HepG2 (cell line): ENCODE results near the gene OR2V2. TPM values are rescaled to one million over a fixed set of nuclear protein-coding genes. Genes with fewer than 3 reads are reported as not detected.

Experiments used
- ATAC-seq: fragments of 200-7000 bp; cut with Tn5 transposase; 3 replicates; pipeline ENCODE4 v1.9.1; 2020; ENCODE audit warnings: mild to moderate bottlenecking, moderate library complexity
- BruUV-seq: library from RNA; stranded (reverse); fragments of 400-500 nt; replicated peaks from 2 replicates; lab custom pipeline; 2021; lab: Mats Ljungman, UMichigan
- CTCF ChIA-PET: fragments of 300-600 bp; formaldehyde crosslinking; extraction: SDS; loops from one replicate; lab custom pipeline; 2021; ENCODE audit warnings: low total read pairs, inconsistent platforms, low intra/inter-chr PET ratio; lab: Yijun Ruan, JAX
- POLR2A ChIA-PET: fragments of 350-600 bp; sonication (Branson Sonifier 250); formaldehyde crosslinking; loops from one replicate; lab custom pipeline; 2020; ENCODE audit warnings: antibody characterized with exemption, inconsistent platforms; lab: Yijun Ruan, JAX
- DNase-seq: peaks from one replicate; pipeline ENCODE4 v3.0.0-alpha.2; 2015; ENCODE audit warnings: low spot score
- FAIRE-seq: peaks from 3 replicates; lab custom pipeline; 2011; peaks lifted over from hg19 to GRCh38; lab: Jason Lieb, UNC
- H2AFZ ChIP-seq: one replicate; pipeline ENCODE4 v1.6.1; 2011; ENCODE audit warnings: low read length, inconsistent platforms
- H3K27ac ChIP-seq: fragments of 300-600 bp; 3 replicates; pipeline ENCODE4 v1.8.0; 2011; ENCODE audit warnings: mixed run types, mild to moderate bottlenecking, mixed read lengths, low read length, inconsistent platforms; ENCODE audit not compliant: insufficient read depth; ENCODE audit errors: extremely low read length
- H3K27me3 ChIP-seq, 2 experiments: fragments of 200-600 bp in 1 of 2; 2 replicates in 1 of 2; 3 replicates in 1 of 2; pipeline versions ENCODE4 v1.6.0 to v1.8.0; 2011; ENCODE audit warnings: low read length in 2 of 2, mild to moderate bottlenecking in 2 of 2, moderate library complexity in 2 of 2, inconsistent platforms in 1 of 2; ENCODE audit not compliant: insufficient read depth in 2 of 2, control insufficient read depth in 1 of 2
- H3K36me3 ChIP-seq, 2 experiments: fragments of 200-600 bp in 1 of 2; replicated peaks in 1 of 2; 2 replicates in 1 of 2; 3 replicates in 1 of 2; pipeline versions ENCODE4 v1.5.1 to v1.8.0; 2011; ENCODE audit warnings: low read length in 2 of 2, inconsistent platforms in 1 of 2; ENCODE audit not compliant: insufficient read depth in 2 of 2, control insufficient read depth in 1 of 2
- H3K4me1 ChIP-seq: 2 replicates; pipeline ENCODE4 v1.5.1; 2012; ENCODE audit warnings: low read length, inconsistent platforms; ENCODE audit not compliant: insufficient read depth
- H3K4me2 ChIP-seq: 2 replicates; pipeline ENCODE4 v1.6.0; 2011; ENCODE audit warnings: low read depth, low read length, inconsistent platforms
- H3K4me3 ChIP-seq, 3 experiments: fragments of 200-600 bp in 1 of 3; sonication (generic), shearing (Covaris generic) in 1 of 3; replicated peaks in 1 of 3; 2 replicates each; pipeline ENCODE4 v1.5.1; 2011 to 2016; ENCODE audit warnings: low read length in 3 of 3, inconsistent platforms in 2 of 3, low read depth in 2 of 3, mild to moderate bottlenecking in 2 of 3, control low read depth in 1 of 3, mixed read lengths in 1 of 3; ENCODE audit not compliant: insufficient read depth in 1 of 3
- H3K79me2 ChIP-seq: one replicate; pipeline ENCODE4 v1.6.1; 2011; ENCODE audit warnings: low read length, inconsistent platforms; ENCODE audit not compliant: insufficient read depth
- H3K9ac ChIP-seq: 2 replicates; pipeline ENCODE4 v1.6.0; 2011; ENCODE audit warnings: mild to moderate bottlenecking, low read depth, low read length, inconsistent platforms; ENCODE audit not compliant: insufficient read depth
- H3K9me3 ChIP-seq: 2 replicates; pipeline ENCODE4 v1.5.1; 2012; ENCODE audit warnings: mild to moderate bottlenecking, low read length
- H4K20me1 ChIP-seq: 2 replicates; pipeline ENCODE4 v1.6.0; 2011; ENCODE audit warnings: inconsistent platforms, mild to moderate bottlenecking, low read length, moderate library complexity; ENCODE audit not compliant: insufficient read depth
- CREBL2 ChIP-seq: sonication (generic); formaldehyde crosslinking; IDR thresholded peaks from 2 replicates; pipeline ENCODE4 v1.8.1; 2023; ENCODE audit warnings: missing genetic modification reagents, mild to moderate bottlenecking, borderline replicate concordance
- DR1 ChIP-seq: sonication (generic); formaldehyde crosslinking; IDR thresholded peaks from 2 replicates; pipeline ENCODE4 v1.8.0; 2021; ENCODE audit warnings: mild to moderate bottlenecking, missing genetic modification reagents, inconsistent platforms
- IRX3 ChIP-seq: sonication (generic); formaldehyde crosslinking; IDR thresholded peaks from 2 replicates; pipeline ENCODE4 v1.8.1; 2023; ENCODE audit warnings: mild to moderate bottlenecking, low read depth, missing genetic modification reagents, borderline replicate concordance
- LRRFIP1 ChIP-seq: sonication (generic); formaldehyde crosslinking; conservative IDR thresholded peaks from 2 replicates; pipeline ENCODE4 v1.4.0; 2020; ENCODE audit warnings: missing genetic modification reagents
- MAFF ChIP-seq: IDR thresholded peaks from 2 replicates; pipeline ENCODE4 v1.6.1; 2011; ENCODE audit warnings: low read depth, low read length, improper control_type of control experiment
- MBNL3 ChIP-seq: fragments of 250-450 bp; sonication (Bioruptor Pico); conservative IDR thresholded peaks from 2 replicates; pipeline ENCODE4 v1.8.0; 2022; ENCODE audit warnings: mild to moderate bottlenecking, inconsistent platforms
- NR2C2 ChIP-seq: sonication (generic); formaldehyde crosslinking; IDR thresholded peaks from 2 replicates; pipeline ENCODE4 v1.4.0; 2020; ENCODE audit warnings: missing genetic modification reagents, mild to moderate bottlenecking, moderate library complexity, borderline replicate concordance
- TFDP1 ChIP-seq: IDR thresholded peaks from 2 replicates; pipeline ENCODE4 v1.6.1; 2016; ENCODE audit warnings: missing compliant biosample characterization, missing genetic modification reagents, borderline replicate concordance
- ZBTB43 ChIP-seq: sonication (generic); formaldehyde crosslinking; conservative IDR thresholded peaks from 2 replicates; pipeline ENCODE4 v1.4.0; 2020; ENCODE audit warnings: missing genetic modification reagents
- ZNF660 ChIP-seq: sonication (generic); formaldehyde crosslinking; IDR thresholded peaks from 2 replicates; pipeline ENCODE4 v1.5.1; 2020; ENCODE audit warnings: mild to moderate bottlenecking, low read depth, missing genetic modification reagents, borderline replicate concordance
- ZNF761 ChIP-seq: sonication (generic); formaldehyde crosslinking; conservative IDR thresholded peaks from 2 replicates; pipeline ENCODE4 v1.4.0; 2020; ENCODE audit warnings: mild to moderate bottlenecking, missing genetic modification reagents
- ZNF792 ChIP-seq: IDR thresholded peaks from 2 replicates; pipeline ENCODE4 v1.6.1; 2016
- WGBS: methylation state at CpG from one replicate; pipeline ENCODE4 v1.1.6; 2017; ENCODE audit warnings: low lambda C conversion rate; 5-methylcytosine and 5-hydroxymethylcytosine counted together
- in situ Hi-C: cut with HindIII; loops from 2 replicates; pipeline ENCODE4 v1.10.0; 2017; ENCODE audit warnings: low pct_unique_long_range_greater_than_20kb; ENCODE audit not compliant: extremely low pct_ligation_motif_present
- intact Hi-C: fragments of 100-400 bp; cut with micrococcal nuclease; formaldehyde crosslinking; loops from one replicate; pipeline ENCODE4 v1.10.0; 2022; ENCODE audit not compliant: unreplicated experiment
- polyA plus RNA-seq, 8 experiments: library from polyadenylated mRNA; depleted of rRNA in 3 of 8; stranded (reverse) in 7 of 8; unstranded in 1 of 8; fragments of >200 nt; fragmentation: Illumina TruSeq in 4 of 8; extraction: Trizol in 4 of 8; gene quantifications; 2 replicates each; pipeline versions ENCODE4 v1.2.1 to v1.2.3, GENCODE V29; 2011 to 2016; ENCODE audit warnings: low read depth in 4 of 8, missing spikeins in 1 of 8, mixed read lengths in 1 of 8; ENCODE audit not compliant: insufficient read depth in 1 of 8
- total RNA-seq, 5 experiments: library from RNA; depleted of rRNA; stranded (reverse); fragments of >200 nt; fragmentation: Illumina TruSeq; extraction: Trizol; gene quantifications; 2 replicates each; pipeline ENCODE4 v1.2.3, GENCODE V29; 2016; ENCODE audit warnings: low read depth in 1 of 5

The OR2V2 gene
- total and polyA plus RNA-seq, 2 of the 13 experiments (the other 11 are each of a cell fraction or from before 2014, with no cell fraction given): not detected

GRCh38 chr5:181131514-181131913 lies 15.9 kb upstream of the OR2V2 start:
- intact Hi-C loops: no loop called here
- no peak for DNase-seq

GRCh38 chr5:181133083-181133482 lies 14.3 kb upstream of the OR2V2 start:
- H2AFZ ChIP-seq: no peak overlapping the region
- ChIA-PET CTCF (no interaction called here), POLR2A (no interaction called here)
- no peak for ATAC-seq
- no peaks in the 10 kb centered on the region for H4K20me1 ChIP-seq
- H3K36me3 ChIP-seq: no peaks in the 10 kb centered on the region
- intact Hi-C loops (no loop called here), in situ Hi-C loops (no loop called here)
- H3K9ac ChIP-seq: no peak overlapping the region
- no TSS peak for BruUV-seq
- H3K27ac ChIP-seq: no peak overlapping the region
- DNase-seq: no peak
- H3K4me2 ChIP-seq: no peak overlapping the region
- no peaks in the 10 kb centered on the region for H3K9me3 ChIP-seq
- H3K4me3 ChIP-seq: no peak overlapping the region
- H3K79me2 ChIP-seq: no peaks in the 10 kb centered on the region
- WGBS: 16% methylated on average over 3 of the region's 3 CpGs
- no peak for FAIRE-seq
- H3K4me1 ChIP-seq: no peaks in the 10 kb centered on the region
- peaks cover 5 to 55% of the 10 kb centered on the region in 2 experiments; a peak in 4 of 5 replicates for H3K27me3 ChIP-seq
- TF ChIP-seq TFDP1: no peak
- no peak for TF ChIP-seq ZNF792
- TF ChIP-seq ZNF761 (CRISPR knock-in tag): no peak
- no peak for TF ChIP-seq LRRFIP1 (CRISPR knock-in tag)
- no peak for TF ChIP-seq CREBL2 (CRISPR knock-in tag)
- TF ChIP-seq MAFF: no peak
- TF ChIP-seq NR2C2 (CRISPR knock-in tag): no peak
- TF ChIP-seq DR1 (CRISPR knock-in tag): no peak
- TF ChIP-seq ZNF660 (CRISPR knock-in tag): no peak
- no peak for TF ChIP-seq MBNL3 (CRISPR knock-in tag)
- TF ChIP-seq ZBTB43: no peak

More at GRCh38 chr5:181131514-181131913, 15.9 kb upstream of the OR2V2 start:
- no peak overlapping the region for H2AFZ ChIP-seq
- ChIA-PET POLR2A (no interaction called here), CTCF (no interaction called here)
- BruUV-seq: no TSS peak
- H3K9ac ChIP-seq: no peak overlapping the region
- in situ Hi-C loops: no loop called here
- 24% methylated on average over 11 of the region's 11 CpGs for WGBS
- no peak overlapping the region for H3K4me3 ChIP-seq
- H3K4me2 ChIP-seq: no peak overlapping the region
- H3K79me2 ChIP-seq: no peaks in the 10 kb centered on the region
- ATAC-seq (no peak), FAIRE-seq (no peak)
- peaks cover 13 to 69% of the 10 kb centered on the region in 2 experiments; a peak in 4 of 5 replicates for H3K27me3 ChIP-seq
- TF ChIP-seq ZNF761 (CRISPR knock-in tag) (no peak), IRX3 (CRISPR knock-in tag) (no peak)
- no peak overlapping the region for H3K27ac ChIP-seq
- no peaks in the 10 kb centered on the region for H3K9me3 ChIP-seq
- H3K36me3 ChIP-seq: no peaks in the 10 kb centered on the region
- no peaks in the 10 kb centered on the region for H4K20me1 ChIP-seq
- no peaks in the 10 kb centered on the region for H3K4me1 ChIP-seq
